SK-N-SH treated with all-trans-retinoic acid at 6 μM for 48 hours (cell line): ENCODE measurements around the gene PDHB.

Experiments
- ATAC-seq: fragments of 200-7000 bp; cut with Tn5 transposase; 3 replicates; pipeline ENCODE4 v1.9.1; 2020; ENCODE audit warnings: mild to moderate bottlenecking, moderate library complexity
- ARNTL ChIP-seq: fragments of 450-650 bp; formaldehyde crosslinking; IDR thresholded peaks from 2 replicates; pipeline ENCODE4 v1.5.0; 2020; ENCODE audit warnings: low read depth, mild to moderate bottlenecking, moderate library complexity, borderline replicate concordance
- BACH2 ChIP-seq: fragments of 250-450 bp; sonication (Bioruptor Pico); IDR thresholded peaks from 2 replicates; pipeline ENCODE4 v1.9.0; 2021; ENCODE audit warnings: mild to moderate bottlenecking, borderline replicate concordance
- CREB5 ChIP-seq: fragments of 250-450 bp; sonication (Bioruptor Pico); IDR thresholded peaks from 2 replicates; pipeline ENCODE4 v1.5.1; 2020; ENCODE audit warnings: low read depth, mild to moderate bottlenecking, moderate library complexity
- CSDC2 ChIP-seq: fragments of 250-450 bp; sonication (Bioruptor Pico); IDR thresholded peaks from 2 replicates; pipeline ENCODE4 v1.5.0; 2020; ENCODE audit warnings: mild to moderate bottlenecking, moderate library complexity
- ESRRG ChIP-seq: fragments of 250-450 bp; sonication (Bioruptor Pico); IDR thresholded peaks from 2 replicates; pipeline ENCODE4 v1.6.1; 2021; ENCODE audit warnings: mild to moderate bottlenecking
- GLIS3 ChIP-seq: fragments of 250-450 bp; sonication (Bioruptor Pico); IDR thresholded peaks from 2 replicates; pipeline ENCODE4 v1.5.0; 2020; ENCODE audit warnings: mild to moderate bottlenecking, moderate library complexity
- ISL1 ChIP-seq: fragments of 250-450 bp; sonication (Bioruptor Pico); IDR thresholded peaks from 2 replicates; pipeline ENCODE4 v2.1.2; 2022; ENCODE audit warnings: mild to moderate bottlenecking, moderate library complexity
- OSR1 ChIP-seq: fragments of 250-450 bp; sonication (Bioruptor Pico); IDR thresholded peaks from 2 replicates; pipeline ENCODE4 v1.8.0; 2022; ENCODE audit warnings: moderate library complexity, mild to moderate bottlenecking, inconsistent platforms
- PATZ1 ChIP-seq: fragments of 250-450 bp; sonication (Bioruptor Pico); IDR thresholded peaks from 2 replicates; pipeline ENCODE4 v1.8.0; 2020; ENCODE audit warnings: mild to moderate bottlenecking, moderate library complexity, borderline replicate concordance
- PPARA ChIP-seq: fragments of 250-450 bp; sonication (Bioruptor Pico); IDR thresholded peaks from 2 replicates; pipeline ENCODE4 v1.5.0; 2020; ENCODE audit warnings: mild to moderate bottlenecking, borderline replicate concordance
- RARB ChIP-seq: fragments of 250-450 bp; sonication (Bioruptor Pico); IDR thresholded peaks from 2 replicates; pipeline ENCODE4 v1.8.0; 2021; ENCODE audit warnings: mild to moderate bottlenecking, moderate library complexity
- SNAI2 ChIP-seq: fragments of 250-450 bp; sonication (Bioruptor Pico); IDR thresholded peaks from 2 replicates; pipeline ENCODE4 v1.5.0; 2020; ENCODE audit warnings: mild to moderate bottlenecking, moderate library complexity
- TCF4 ChIP-seq: fragments of 250-450 bp; sonication (Bioruptor Pico); IDR thresholded peaks from 2 replicates; pipeline ENCODE4 v1.8.0; 2021; ENCODE audit warnings: mild to moderate bottlenecking, moderate library complexity, borderline replicate concordance
- TOX ChIP-seq: fragments of 250-450 bp; sonication (Bioruptor Pico); IDR thresholded peaks from 2 replicates; pipeline ENCODE4 v1.8.0; 2021; ENCODE audit warnings: mild to moderate bottlenecking, moderate library complexity, borderline replicate concordance
- TSHZ2 ChIP-seq: fragments of 250-450 bp; sonication (Bioruptor Pico); IDR thresholded peaks from 2 replicates; pipeline ENCODE4 v1.5.0; 2020; ENCODE audit warnings: mild to moderate bottlenecking, moderate library complexity
- ZC3H10 ChIP-seq: fragments of 250-450 bp; sonication (Bioruptor Pico); IDR thresholded peaks from 2 replicates; pipeline ENCODE4 v1.5.1; 2021; ENCODE audit warnings: mild to moderate bottlenecking, moderate library complexity
- ZFP3 ChIP-seq: fragments of 250-450 bp; sonication (Bioruptor Pico); IDR thresholded peaks from 2 replicates; pipeline ENCODE4 v1.5.0; 2020; ENCODE audit warnings: mild to moderate bottlenecking, moderate library complexity
- ZFP30 ChIP-seq: fragments of 450-650 bp; formaldehyde crosslinking; IDR thresholded peaks from 2 replicates; pipeline ENCODE4 v1.5.0; 2022; ENCODE audit warnings: mild to moderate bottlenecking, moderate library complexity
- ZNF565 ChIP-seq: fragments of 450-650 bp; formaldehyde crosslinking; conservative IDR thresholded peaks from 2 replicates; pipeline ENCODE4 v1.5.0; 2020; ENCODE audit warnings: low read depth, mild to moderate bottlenecking, moderate library complexity
- ZNF70 ChIP-seq: fragments of 450-650 bp; formaldehyde crosslinking; IDR thresholded peaks from 2 replicates; pipeline ENCODE4 v1.5.0; 2020; ENCODE audit warnings: mild to moderate bottlenecking, moderate library complexity
- ZNF8 ChIP-seq: fragments of 450-650 bp; formaldehyde crosslinking; IDR thresholded peaks from 2 replicates; pipeline ENCODE4 v1.5.0; 2020; ENCODE audit warnings: mild to moderate bottlenecking, moderate library complexity
- TF ChIP-seq, protein P1 (sequence below): fragments of 250-450 bp; sonication (Bioruptor Pico); IDR thresholded peaks from 2 replicates; pipeline ENCODE4 v1.5.1; 2021; ENCODE audit warnings: mild to moderate bottlenecking, moderate library complexity

PDHB gene

DNA sequence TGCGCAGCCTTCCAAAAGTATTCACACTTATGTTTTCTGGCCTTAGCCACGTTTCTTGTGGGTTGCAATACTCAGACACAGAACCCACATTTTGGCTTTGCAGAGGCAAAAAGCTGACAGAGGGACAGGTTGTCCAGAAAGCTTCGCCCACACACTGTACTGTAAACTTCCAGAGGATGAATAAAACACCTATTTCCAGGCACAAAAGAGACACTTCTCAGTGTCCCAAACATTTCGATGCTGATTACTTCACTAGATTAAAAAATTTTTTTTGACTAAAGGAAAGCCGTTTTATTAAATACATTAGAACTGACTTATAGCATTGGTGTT lies 30.3 kb upstream of the PDHB start:
- no peak for ATAC-seq
- TF ChIP-seq OSR1 (no peak), PPARA (no peak), GLIS3 (CRISPR knock-in tag) (no peak), ESRRG (CRISPR knock-in tag) (no peak), TOX (CRISPR knock-in tag) (no peak), ZFP3 (CRISPR knock-in tag) (no peak), ARNTL (no peak), SNAI2 (CRISPR knock-in tag) (no peak), PATZ1 (no peak), CSDC2 (CRISPR knock-in tag) (no peak), TCF4 (CRISPR knock-in tag) (no peak), ZC3H10 (CRISPR knock-in tag) (no peak), ISL1 (CRISPR knock-in tag) (no peak), ZFP30 (CRISPR knock-in tag) (no peak), ZNF8 (no peak), RARB (no peak), BACH2 (no peak)
- TF ChIP-seq, protein P1, sequence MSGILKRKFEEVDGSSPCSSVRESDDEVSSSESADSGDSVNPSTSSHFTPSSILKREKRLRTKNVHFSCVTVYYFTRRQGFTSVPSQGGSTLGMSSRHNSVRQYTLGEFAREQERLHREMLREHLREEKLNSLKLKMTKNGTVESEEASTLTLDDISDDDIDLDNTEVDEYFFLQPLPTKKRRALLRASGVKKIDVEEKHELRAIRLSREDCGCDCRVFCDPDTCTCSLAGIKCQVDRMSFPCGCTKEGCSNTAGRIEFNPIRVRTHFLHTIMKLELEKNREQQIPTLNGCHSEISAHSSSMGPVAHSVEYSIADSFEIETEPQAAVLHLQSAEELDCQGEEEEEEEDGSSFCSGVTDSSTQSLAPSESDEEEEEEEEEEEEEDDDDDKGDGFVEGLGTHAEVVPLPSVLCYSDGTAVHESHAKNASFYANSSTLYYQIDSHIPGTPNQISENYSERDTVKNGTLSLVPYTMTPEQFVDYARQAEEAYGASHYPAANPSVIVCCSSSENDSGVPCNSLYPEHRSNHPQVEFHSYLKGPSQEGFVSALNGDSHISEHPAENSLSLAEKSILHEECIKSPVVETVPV (CRISPR knock-in tag): no peak

DNA sequence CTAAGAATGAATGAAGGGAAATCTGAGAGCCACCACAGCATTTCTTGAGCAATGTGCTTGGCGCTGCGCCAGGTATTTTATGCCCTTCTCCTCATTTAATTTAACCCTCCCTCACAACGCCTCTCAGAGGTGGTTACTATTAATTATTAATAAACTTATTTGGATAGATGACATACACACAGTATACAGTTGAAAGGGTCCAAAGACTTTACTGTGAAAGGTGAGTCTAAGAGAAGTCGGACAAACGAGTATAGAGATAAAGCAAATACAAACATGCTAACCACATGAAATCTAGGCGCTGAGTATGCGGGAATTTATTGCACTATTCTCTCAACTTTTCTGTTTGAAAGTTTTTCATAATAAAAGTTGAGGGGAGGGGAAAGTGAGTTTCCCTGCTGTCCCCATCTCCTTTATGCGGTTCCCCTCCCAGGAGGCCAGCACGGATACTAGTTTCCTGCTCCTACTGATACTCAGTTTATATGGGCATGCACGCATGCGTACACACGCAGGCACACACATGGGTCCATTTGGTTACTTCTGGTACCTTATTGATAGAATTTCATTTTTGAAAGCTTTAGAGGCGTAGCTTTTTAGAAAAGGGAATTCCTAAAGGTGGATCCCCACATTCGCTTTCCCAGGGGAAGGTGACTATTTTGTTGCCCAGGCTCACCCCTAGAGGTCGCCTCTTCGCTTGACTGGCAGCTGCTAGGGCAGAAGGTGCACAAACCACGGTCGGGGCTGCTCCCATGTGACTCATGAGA lies 29.7 kb upstream of the PDHB start:
- ATAC-seq: peak; percentile 99
- TF ChIP-seq ZNF70 (CRISPR knock-in tag) (no peak), TCF4 (CRISPR knock-in tag) (no peak), ZFP3 (CRISPR knock-in tag) (no peak), ZNF565 (CRISPR knock-in tag) (no peak), RARB (no peak), TOX (CRISPR knock-in tag) (no peak), ZNF8 (no peak), ZFP30 (CRISPR knock-in tag) (no peak), GLIS3 (CRISPR knock-in tag) (no peak)
- TF ChIP-seq, protein P1 (CRISPR knock-in tag): no peak

DNA sequence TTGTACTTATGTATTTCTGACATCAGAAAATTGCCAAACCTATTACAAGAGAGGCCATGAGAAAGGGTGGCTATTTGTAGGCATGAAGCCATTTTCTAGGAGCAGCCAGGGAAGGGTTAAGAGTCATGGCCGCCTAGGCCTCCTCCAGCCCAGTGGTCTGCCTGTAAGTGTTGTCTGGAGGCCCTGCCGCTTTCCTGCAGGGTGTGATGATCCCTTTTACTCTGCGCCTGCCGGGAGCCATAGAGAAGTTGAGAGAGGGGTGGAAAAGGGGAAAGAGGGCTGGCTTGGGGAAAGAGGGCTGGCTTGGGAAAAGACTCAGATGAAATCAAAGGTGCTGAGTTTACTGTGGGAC lies 29.2 kb upstream of the PDHB start:
- ATAC-seq: no peak
- TF ChIP-seq CSDC2 (CRISPR knock-in tag) (no peak), CREB5 (CRISPR knock-in tag) (no peak), ZNF70 (CRISPR knock-in tag) (no peak), OSR1 (no peak), TSHZ2 (no peak), SNAI2 (CRISPR knock-in tag) (no peak), TOX (CRISPR knock-in tag) (no peak), ZC3H10 (CRISPR knock-in tag) (no peak), RARB (no peak), ESRRG (CRISPR knock-in tag) (no peak), ZFP3 (CRISPR knock-in tag) (no peak), TCF4 (CRISPR knock-in tag) (no peak), PATZ1 (no peak), GLIS3 (CRISPR knock-in tag) (no peak), ISL1 (CRISPR knock-in tag) (no peak), ZNF565 (CRISPR knock-in tag) (no peak), ARNTL (no peak)
- TF ChIP-seq, protein P1 (CRISPR knock-in tag): no peak
